GM12878 (cell line): ENCODE results near the gene FBLN7. TPM values are rescaled to one million over a fixed set of nuclear protein-coding genes. Genes with fewer than 3 reads are reported as not detected.

Experiments
- ATAC-seq: fragments of 200-7000 bp; cut with Tn5 transposase; 3 replicates; pipeline ENCODE4 v1.9.1; 2020; ENCODE audit warnings: mild to moderate bottlenecking, moderate library complexity
- BruUV-seq: library from RNA; stranded (reverse); fragments of 400-500 nt; replicated peaks from 2 replicates; lab custom pipeline; 2021; lab: Mats Ljungman, UMichigan
- CTCF ChIA-PET: fragments of 300-600 bp; sonication (Branson Sonifier 250); formaldehyde crosslinking; extraction: SDS; loops from one replicate; lab custom pipeline; 2021; ENCODE audit warnings: inconsistent platforms; lab: Yijun Ruan, JAX
- POLR2A ChIA-PET: fragments of 350-600 bp; formaldehyde crosslinking; extraction: SDS; loops from one replicate; lab custom pipeline; 2021; ENCODE audit warnings: inconsistent platforms; lab: Charles Lee
- RAD21 ChIA-PET: fragments of 300-600 bp; sonication (Branson Sonifier 250); formaldehyde crosslinking; loops from one replicate; lab custom pipeline; 2023; ENCODE audit warnings: antibody characterized with exemption; ENCODE audit not compliant: unreplicated experiment; lab: Charles Lee
- SMC1A ChIA-PET: fragments of 300-600 bp; sonication (Branson Sonifier 250); formaldehyde crosslinking; loops from one replicate; lab custom pipeline; 2023; ENCODE audit not compliant: unreplicated experiment, uncharacterized antibody; lab: Charles Lee
- DNase-seq: peaks from one replicate; pipeline ENCODE4 v3.0.0-alpha.2; 2011; ENCODE audit warnings: low read depth, low spot score
- FAIRE-seq: peaks from 3 replicates; lab custom pipeline; 2011; peaks lifted over from hg19 to GRCh38; lab: Jason Lieb, UNC
- H2AFZ ChIP-seq: 2 replicates; pipeline ENCODE4 v1.6.0; 2011; ENCODE audit warnings: low read depth, low read length, control low read depth; ENCODE audit not compliant: control insufficient read depth
- H3K27ac ChIP-seq: 2 replicates; pipeline ENCODE4 v1.5.1; 2011; ENCODE audit warnings: control low read depth; ENCODE audit not compliant: control insufficient read depth, insufficient read depth
- H3K27me3 ChIP-seq, 2 experiments: replicated peaks in 1 of 2; 2 replicates each; pipeline versions ENCODE4 v1.6.0 to v1.6.1; 2011; ENCODE audit warnings: low read length in 1 of 2; ENCODE audit not compliant: control insufficient read depth in 2 of 2, insufficient read depth in 2 of 2
- H3K36me3 ChIP-seq, 2 experiments: 2 replicates each; pipeline ENCODE4 v1.5.1; 2011; ENCODE audit warnings: low read length in 1 of 2; ENCODE audit not compliant: control insufficient read depth in 2 of 2, insufficient read depth in 2 of 2
- H3K4me1 ChIP-seq: 2 replicates; pipeline ENCODE4 v1.6.1; 2011; ENCODE audit warnings: mild to moderate bottlenecking, low read length, moderate library complexity, mixed read lengths; ENCODE audit not compliant: control insufficient read depth, insufficient read depth
- H3K4me2 ChIP-seq: 2 replicates; pipeline ENCODE4 v1.6.0; 2011; ENCODE audit warnings: control low read depth; ENCODE audit not compliant: control insufficient read depth, insufficient read depth
- H3K4me3 ChIP-seq: fragments of 200-600 bp; sonication (generic); 2 replicates; pipeline ENCODE4 v1.5.1; 2016
- H3K79me2 ChIP-seq: 2 replicates; pipeline ENCODE4 v1.6.0; 2011; ENCODE audit warnings: low read length; ENCODE audit not compliant: control insufficient read depth, insufficient read depth
- H3K9ac ChIP-seq: 2 replicates; pipeline ENCODE4 v1.8.0; 2011; ENCODE audit warnings: low read length, control low read depth, mixed read lengths; ENCODE audit not compliant: control insufficient read depth, insufficient read depth
- H3K9me3 ChIP-seq: replicated peaks from 3 replicates; pipeline ENCODE4 v1.5.1; 2011; ENCODE audit warnings: mild to moderate bottlenecking, low read length; ENCODE audit not compliant: control insufficient read depth, insufficient read depth
- H4K20me1 ChIP-seq: 2 replicates; pipeline ENCODE4 v1.6.0; 2011; ENCODE audit not compliant: control insufficient read depth, insufficient read depth
- RAD21 ChIP-seq: IDR thresholded peaks from 2 replicates; pipeline ENCODE4 v1.6.1; 2011; ENCODE audit warnings: mild to moderate bottlenecking, low read depth, low read length, moderate library complexity; ENCODE audit not compliant: insufficient read depth
- SMC3 ChIP-seq: IDR thresholded peaks from 2 replicates; pipeline ENCODE4 v1.6.1; 2011; ENCODE audit warnings: low read length, improper control_type of control experiment, borderline replicate concordance
- SPI1 ChIP-seq: IDR thresholded peaks from 2 replicates; pipeline ENCODE4 v1.6.1; 2011; ENCODE audit warnings: low read depth, mild to moderate bottlenecking, low read length, moderate library complexity, borderline replicate concordance; ENCODE audit not compliant: insufficient read depth
- ZNF274 ChIP-seq: IDR thresholded peaks from one replicate; pipeline ENCODE4 v1.8.0; 2011; ENCODE audit not compliant: insufficient read length, insufficient read depth
- ZNF384 ChIP-seq: IDR thresholded peaks from 2 replicates; pipeline ENCODE4 v1.6.1; 2012; ENCODE audit warnings: low read depth, mild to moderate bottlenecking, low read length, improper control_type of control experiment, borderline replicate concordance
- in situ Hi-C: fragments of 300-500 bp; cut with MboI; formaldehyde crosslinking; loops from 9 replicates; pipeline ENCODE4 v1.14.3; 2018; ENCODE audit warnings: mixed read lengths
- intact Hi-C: fragments of 100-400 bp; cut with micrococcal nuclease; formaldehyde crosslinking; loops from one replicate; pipeline ENCODE4 v1.14.2; 2022; ENCODE audit not compliant: unreplicated experiment
- polyA plus RNA-seq, 11 experiments: library from polyadenylated mRNA; depleted of rRNA in 4 of 11; unstranded in 6 of 11; stranded (reverse) in 5 of 11; fragments of >200 nt; fragmentation: Nextera tagmentation in 4 of 11; fragmentation: Illumina TruSeq in 1 of 11; extraction: Ambion mirVana in 4 of 11; extraction: Trizol in 1 of 11; gene quantifications; 1 replicate in 1 of 11; 2 replicates in 10 of 11; pipeline versions ENCODE4 v1.2.1 to v1.2.3, GENCODE V29; 2011 to 2016; ENCODE audit warnings: inconsistent platforms in 2 of 11, missing spikeins in 2 of 11, low read depth in 1 of 11
- total RNA-seq, 4 experiments: library from RNA; depleted of rRNA in 3 of 4; stranded (reverse); fragments of >200 nt in 3 of 4; fragmentation: Illumina TruSeq in 1 of 4; extraction: Trizol in 1 of 4; gene quantifications; 2 replicates each; pipeline versions ENCODE4 v1.2.1 to v1.2.3, GENCODE V29; 2013 to 2021
- TF ChIP-seq, protein P1 (sequence below), 3 experiments: IDR thresholded peaks in 2 of 3; conservative IDR thresholded peaks in 1 of 3; 2 replicates each; pipeline ENCODE4 v1.5.1; 2011; ENCODE audit warnings: low read depth in 3 of 3, low read length in 3 of 3, mild to moderate bottlenecking in 3 of 3, control low read depth in 2 of 3, moderate library complexity in 2 of 3, inconsistent platforms in 1 of 3, mixed read lengths in 1 of 3; ENCODE audit not compliant: control insufficient read depth in 2 of 3, insufficient read depth in 1 of 3; ENCODE audit errors: extremely low read depth in 1 of 3
- TF ChIP-seq, protein P2 (sequence below): fragments of 450-650 bp; IDR thresholded peaks from 2 replicates; pipeline ENCODE4 v1.6.1; 2016; ENCODE audit warnings: mild to moderate bottlenecking, moderate library complexity, borderline replicate concordance

FBLN7 gene
- total and polyA plus RNA-seq, 10 of the 15 experiments (the other 5 are each of a cell fraction or from before 2014, with no cell fraction given): 0.01 to 0.10 (median 0.01) TPM; not detected in 7

DNA sequence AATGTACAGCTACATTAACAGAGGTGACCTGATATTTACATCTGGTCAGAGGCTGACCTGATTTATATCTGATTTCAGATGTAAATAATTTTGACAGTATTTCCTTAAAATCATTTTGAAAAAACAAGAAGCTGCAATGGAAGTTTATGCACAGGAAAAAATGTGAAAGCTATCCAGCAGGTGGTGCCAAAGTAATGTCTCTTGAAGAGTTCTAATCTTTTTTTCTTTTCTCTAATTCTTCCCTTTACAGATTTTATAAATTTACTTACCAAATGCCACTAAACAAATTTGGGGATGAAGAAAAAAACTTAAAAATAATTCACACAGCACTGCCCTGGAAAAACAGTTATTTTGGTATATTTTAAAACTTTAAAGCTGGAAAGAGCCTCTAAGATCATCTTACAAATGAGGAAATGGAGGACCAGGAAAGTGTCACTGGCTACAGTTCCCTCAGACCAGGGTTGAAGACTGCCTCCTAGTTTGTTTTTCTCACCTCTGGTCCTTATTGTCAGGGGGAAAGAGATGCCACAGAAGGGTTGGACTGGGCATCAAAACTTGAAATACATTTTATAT lies 16.4 kb upstream of the FBLN7 start:
- H3K27me3 ChIP-seq: no peaks in the 10 kb centered on the region
- H3K4me3 ChIP-seq: no peak overlapping the region
- H3K27ac ChIP-seq: no peak overlapping the region
- no peaks in the 10 kb centered on the region for H3K4me1 ChIP-seq
- no TSS peak for BruUV-seq
- no peak overlapping the region for H2AFZ ChIP-seq
- in situ Hi-C loops: no loop called here
- H3K36me3 ChIP-seq: peaks cover 0 to 11% of the 10 kb centered on the region in 2 experiments; a peak in 2 of 4 replicates
- H3K79me2 ChIP-seq: no peaks in the 10 kb centered on the region
- ChIA-PET SMC1A (interaction anchor here (0.7 to 1.6 kb wide), 12 partner anchors 9 to 462 kb away, joined by 3 to 8 read pairs (median 3); partner anchors contain the start of genes FBLN7, TMEM87B and ZC3H8), CTCF (interaction anchor here (0.7 to 1.9 kb wide), 20 partner anchors 9 to 462 kb away, joined by 3 to 11 read pairs (median 4); partner anchors contain the start of genes RGPD8 and ZC3H8), POLR2A (interaction anchor here (0.5 kb wide), 1 partner anchor 87 kb away, joined by 3 read pairs; no protein-coding TSS in a partner anchor), RAD21 (interaction anchor here (0.6 to 1.4 kb wide), 4 partner anchors 9 to 462 kb away, joined by 3 to 5 read pairs (median 4); partner anchors contain the start of gene CHCHD5)
- no peak for ATAC-seq
- FAIRE-seq: peak; percentile 44
- intact Hi-C loops: loop anchor here (2.0 to 5.0 kb wide), 3 partner anchors 51 to 461 kb away; partner anchors contain the start of genes CHCHD5 and ZC3H8
- no peaks in the 10 kb centered on the region for H4K20me1 ChIP-seq
- no peak overlapping the region for H3K9ac ChIP-seq
- no peak for DNase-seq
- TF ChIP-seq, protein P1, sequence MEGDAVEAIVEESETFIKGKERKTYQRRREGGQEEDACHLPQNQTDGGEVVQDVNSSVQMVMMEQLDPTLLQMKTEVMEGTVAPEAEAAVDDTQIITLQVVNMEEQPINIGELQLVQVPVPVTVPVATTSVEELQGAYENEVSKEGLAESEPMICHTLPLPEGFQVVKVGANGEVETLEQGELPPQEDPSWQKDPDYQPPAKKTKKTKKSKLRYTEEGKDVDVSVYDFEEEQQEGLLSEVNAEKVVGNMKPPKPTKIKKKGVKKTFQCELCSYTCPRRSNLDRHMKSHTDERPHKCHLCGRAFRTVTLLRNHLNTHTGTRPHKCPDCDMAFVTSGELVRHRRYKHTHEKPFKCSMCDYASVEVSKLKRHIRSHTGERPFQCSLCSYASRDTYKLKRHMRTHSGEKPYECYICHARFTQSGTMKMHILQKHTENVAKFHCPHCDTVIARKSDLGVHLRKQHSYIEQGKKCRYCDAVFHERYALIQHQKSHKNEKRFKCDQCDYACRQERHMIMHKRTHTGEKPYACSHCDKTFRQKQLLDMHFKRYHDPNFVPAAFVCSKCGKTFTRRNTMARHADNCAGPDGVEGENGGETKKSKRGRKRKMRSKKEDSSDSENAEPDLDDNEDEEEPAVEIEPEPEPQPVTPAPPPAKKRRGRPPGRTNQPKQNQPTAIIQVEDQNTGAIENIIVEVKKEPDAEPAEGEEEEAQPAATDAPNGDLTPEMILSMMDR (IDR thresholded peaks at IDR 0.05 in 2 of 3, conservative IDR thresholded peaks at IDR 0.05 in 1 of 3; ENCODE audit: control insufficient read depth in 2 of 3, extremely low read depth in 1 of 3, insufficient read depth in 1 of 3, low read depth in 3 of 3, low read length in 3 of 3): peak; percentile 38 to 55 (median 41); a peak in 5 of 6 replicates
- peak; percentile 47; the same call in 1 of the 2 replicates for TF ChIP-seq SMC3
- 0 out of 2 replicates have a peak, but pooled peaks have one; percentile 9 for TF ChIP-seq ZNF384
- TF ChIP-seq, protein P2, sequence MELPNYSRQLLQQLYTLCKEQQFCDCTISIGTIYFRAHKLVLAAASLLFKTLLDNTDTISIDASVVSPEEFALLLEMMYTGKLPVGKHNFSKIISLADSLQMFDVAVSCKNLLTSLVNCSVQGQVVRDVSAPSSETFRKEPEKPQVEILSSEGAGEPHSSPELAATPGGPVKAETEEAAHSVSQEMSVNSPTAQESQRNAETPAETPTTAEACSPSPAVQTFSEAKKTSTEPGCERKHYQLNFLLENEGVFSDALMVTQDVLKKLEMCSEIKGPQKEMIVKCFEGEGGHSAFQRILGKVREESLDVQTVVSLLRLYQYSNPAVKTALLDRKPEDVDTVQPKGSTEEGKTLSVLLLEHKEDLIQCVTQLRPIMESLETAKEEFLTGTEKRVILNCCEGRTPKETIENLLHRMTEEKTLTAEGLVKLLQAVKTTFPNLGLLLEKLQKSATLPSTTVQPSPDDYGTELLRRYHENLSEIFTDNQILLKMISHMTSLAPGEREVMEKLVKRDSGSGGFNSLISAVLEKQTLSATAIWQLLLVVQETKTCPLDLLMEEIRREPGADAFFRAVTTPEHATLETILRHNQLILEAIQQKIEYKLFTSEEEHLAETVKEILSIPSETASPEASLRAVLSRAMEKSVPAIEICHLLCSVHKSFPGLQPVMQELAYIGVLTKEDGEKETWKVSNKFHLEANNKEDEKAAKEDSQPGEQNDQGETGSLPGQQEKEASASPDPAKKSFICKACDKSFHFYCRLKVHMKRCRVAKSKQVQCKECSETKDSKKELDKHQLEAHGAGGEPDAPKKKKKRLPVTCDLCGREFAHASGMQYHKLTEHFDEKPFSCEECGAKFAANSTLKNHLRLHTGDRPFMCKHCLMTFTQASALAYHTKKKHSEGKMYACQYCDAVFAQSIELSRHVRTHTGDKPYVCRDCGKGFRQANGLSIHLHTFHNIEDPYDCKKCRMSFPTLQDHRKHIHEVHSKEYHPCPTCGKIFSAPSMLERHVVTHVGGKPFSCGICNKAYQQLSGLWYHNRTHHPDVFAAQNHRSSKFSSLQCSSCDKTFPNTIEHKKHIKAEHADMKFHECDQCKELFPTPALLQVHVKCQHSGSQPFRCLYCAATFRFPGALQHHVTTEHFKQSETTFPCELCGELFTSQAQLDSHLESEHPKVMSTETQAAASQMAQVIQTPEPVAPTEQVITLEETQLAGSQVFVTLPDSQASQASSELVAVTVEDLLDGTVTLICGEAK: no peak
- TF ChIP-seq SPI1: peak; percentile 11; the same call in 1 of the 2 replicates
- TF ChIP-seq RAD21: peak; percentile 59
- no peak for TF ChIP-seq ZNF274
- no peaks in the 10 kb centered on the region for H3K9me3 ChIP-seq
- H3K4me2 ChIP-seq: no peak overlapping the region
